CD4-positive, alpha-beta T cell (primary cell): ENCODE results near the gene LPIN2. TPM values are rescaled to one million over a fixed set of nuclear protein-coding genes. Genes with fewer than 3 reads are reported as not detected.

Source experiments
- ATAC-seq: fragments of 200-7000 bp; cut with Tn5 transposase; one replicate; pipeline ENCODE4 v1.10.0; 2022; ENCODE audit warnings: mild to moderate bottlenecking; ENCODE audit not compliant: poor library complexity
- CTCF ChIA-PET: fragments of 350-600 bp; sonication (Branson Sonifier 250); formaldehyde crosslinking; loops from one replicate; lab custom pipeline; 2021; ENCODE audit warnings: antibody characterized with exemption, inconsistent platforms; lab: Charles Lee
- POLR2A ChIA-PET: fragments of 350-600 bp; sonication (Branson Sonifier 250); formaldehyde crosslinking; loops from one replicate; lab custom pipeline; 2021; ENCODE audit warnings: antibody characterized with exemption, inconsistent platforms; lab: Charles Lee
- DNase-seq, 14 experiments: peaks; one replicate each; pipeline ENCODE4 v3.0.0-alpha.2; 2013 to 2020; ENCODE audit warnings: mixed read lengths in 2 of 14
- H3K27ac ChIP-seq, 2 donors: one replicate each; pipeline versions ENCODE4 v1.5.1 to v1.7.0; 2013; ENCODE audit warnings: low read length in 2 of 2, low read depth in 1 of 2, mild to moderate bottlenecking in 1 of 2
- H3K27me3 ChIP-seq, 2 experiments: 1 replicate in 1 of 2; 2 replicates in 1 of 2; pipeline versions ENCODE4 v1.6.1 to v1.7.0; 2013; ENCODE audit warnings: low read length in 2 of 2, control low read depth in 1 of 2, mild to moderate bottlenecking in 1 of 2, moderate library complexity in 1 of 2; ENCODE audit not compliant: insufficient read depth in 2 of 2, control insufficient read depth in 1 of 2
- H3K36me3 ChIP-seq: one replicate; pipeline ENCODE4 v1.6.1; 2013; ENCODE audit warnings: low read length, control low read depth; ENCODE audit not compliant: insufficient read depth
- H3K4me1 ChIP-seq: one replicate; pipeline ENCODE4 v1.6.1; 2013; ENCODE audit warnings: low read length, control low read depth; ENCODE audit not compliant: insufficient read depth
- H3K4me3 ChIP-seq: one replicate; pipeline ENCODE4 v1.5.1; 2013; ENCODE audit warnings: mild to moderate bottlenecking, low read length, moderate library complexity
- H3K9me3 ChIP-seq, 2 experiments: 1 replicate in 1 of 2; 2 replicates in 1 of 2; pipeline versions ENCODE4 v1.6.1 to v1.7.0; 2013; ENCODE audit warnings: low read length in 2 of 2, mild to moderate bottlenecking in 2 of 2, control low read depth in 1 of 2, moderate library complexity in 1 of 2; ENCODE audit not compliant: control insufficient read depth in 1 of 2, insufficient read depth in 1 of 2
- H3K27ac Mint-ChIP-seq: one replicate; pipeline ENCODE4 v1.8.0; 2020; ENCODE audit warnings: mixed read lengths
- H3K27me3 Mint-ChIP-seq: one replicate; pipeline ENCODE4 v1.8.0; 2021; ENCODE audit warnings: mixed read lengths
- H3K36me3 Mint-ChIP-seq: one replicate; pipeline ENCODE4 v1.8.0; 2021; ENCODE audit warnings: low read depth, mixed read lengths
- H3K4me1 Mint-ChIP-seq: one replicate; pipeline ENCODE4 v1.8.0; 2021; ENCODE audit warnings: low read depth, mixed read lengths
- H3K4me3 Mint-ChIP-seq: one replicate; pipeline ENCODE4 v1.8.0; 2020; ENCODE audit warnings: mild to moderate bottlenecking, mixed read lengths
- H3K9me3 Mint-ChIP-seq: one replicate; pipeline ENCODE4 v1.8.0; 2020; ENCODE audit warnings: mixed read lengths
- intact Hi-C, 2 experiments: fragments of 100-400 bp; cut with DNase I in 1 of 2; cut with micrococcal nuclease in 1 of 2; formaldehyde crosslinking; loops; one replicate each; pipeline versions ENCODE4 v1.15.1 to v1.9.0; 2023 to 2025; cut with DNase I, micrococcal nuclease
- total RNA-seq, 174 experiments: library from RNA in 2 of 174; stranded (reverse) in 2 of 174; gene quantifications; one replicate each; pipeline ENCODE4 v1.2.3 and lab custom pipeline; 2021 to 2026
- TF ChIP-seq, protein P1 (sequence below): fragments of 200-600 bp; IDR thresholded peaks from one replicate; pipeline ENCODE4 v1.8.0; 2022; ENCODE audit warnings: antibody characterized with exemption, mild to moderate bottlenecking

LPIN2 gene
- total RNA-seq, 2 experiments from 2014 or later: 48.7 to 49.0 TPM

DNA sequence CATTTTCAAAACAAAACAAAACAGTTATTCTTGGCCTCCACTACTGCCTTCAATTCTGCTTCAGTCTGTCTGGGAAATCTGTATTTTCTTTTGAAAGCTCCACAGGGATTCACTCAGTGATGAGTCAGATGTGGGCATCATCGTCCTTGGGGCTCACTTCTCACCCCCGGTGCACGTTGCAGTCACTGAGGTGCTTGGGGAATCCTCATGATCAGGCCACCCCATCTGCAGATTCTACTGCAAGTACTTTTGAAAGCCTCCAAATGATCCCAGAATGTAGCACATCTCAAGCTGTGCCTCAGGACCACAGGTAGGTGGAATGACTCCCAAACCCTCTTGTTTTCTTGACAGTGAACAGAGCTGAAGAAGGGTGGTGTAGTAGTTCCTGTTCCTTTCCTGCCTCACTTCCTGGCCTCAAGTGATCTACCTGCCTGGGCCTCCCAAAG, 34.3 kb downstream of the LPIN2 start:
- CTCF ChIA-PET: interaction anchor here (1.0 to 2.4 kb wide), 2 partner anchors 16 to 17 kb away, joined by 5 to 17 read pairs; no protein-coding TSS in a partner anchor
- Histone ChIP-seq H3K27me3 (no peaks in the 10 kb centered on the region), H3K36me3 (peaks cover 9% of the 10 kb centered on the region), H3K27ac (peak overlapping the region; percentile 77 to 80), H3K4me3 (peak overlapping the region; percentile 41), H3K4me1 (peaks cover 66% of the 10 kb centered on the region), H3K9me3 (no peaks in the 10 kb centered on the region)
- POLR2A ChIA-PET: interaction anchor here (4.7 to 5.5 kb wide), 2 partner anchors 9 to 18 kb away, joined by 66 to 169 read pairs; no protein-coding TSS in a partner anchor
- Mint-ChIP-seq H3K9me3 (no peaks in the 10 kb centered on the region), H3K4me1 (peaks cover 90% of the 10 kb centered on the region), H3K27ac (peak overlapping the region; percentile 89), H3K27me3 (no peaks in the 10 kb centered on the region), H3K36me3 (peaks cover 47% of the 10 kb centered on the region), H3K4me3 (peak overlapping the region; percentile 88)
- TF ChIP-seq, protein P1, sequence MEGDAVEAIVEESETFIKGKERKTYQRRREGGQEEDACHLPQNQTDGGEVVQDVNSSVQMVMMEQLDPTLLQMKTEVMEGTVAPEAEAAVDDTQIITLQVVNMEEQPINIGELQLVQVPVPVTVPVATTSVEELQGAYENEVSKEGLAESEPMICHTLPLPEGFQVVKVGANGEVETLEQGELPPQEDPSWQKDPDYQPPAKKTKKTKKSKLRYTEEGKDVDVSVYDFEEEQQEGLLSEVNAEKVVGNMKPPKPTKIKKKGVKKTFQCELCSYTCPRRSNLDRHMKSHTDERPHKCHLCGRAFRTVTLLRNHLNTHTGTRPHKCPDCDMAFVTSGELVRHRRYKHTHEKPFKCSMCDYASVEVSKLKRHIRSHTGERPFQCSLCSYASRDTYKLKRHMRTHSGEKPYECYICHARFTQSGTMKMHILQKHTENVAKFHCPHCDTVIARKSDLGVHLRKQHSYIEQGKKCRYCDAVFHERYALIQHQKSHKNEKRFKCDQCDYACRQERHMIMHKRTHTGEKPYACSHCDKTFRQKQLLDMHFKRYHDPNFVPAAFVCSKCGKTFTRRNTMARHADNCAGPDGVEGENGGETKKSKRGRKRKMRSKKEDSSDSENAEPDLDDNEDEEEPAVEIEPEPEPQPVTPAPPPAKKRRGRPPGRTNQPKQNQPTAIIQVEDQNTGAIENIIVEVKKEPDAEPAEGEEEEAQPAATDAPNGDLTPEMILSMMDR: no peak
- ATAC-seq (peak; percentile 10), DNase-seq (peak in 4 of 14 experiments; percentile 39 to 63 (median 56))
- intact Hi-C loops: no loop called here

DNA sequence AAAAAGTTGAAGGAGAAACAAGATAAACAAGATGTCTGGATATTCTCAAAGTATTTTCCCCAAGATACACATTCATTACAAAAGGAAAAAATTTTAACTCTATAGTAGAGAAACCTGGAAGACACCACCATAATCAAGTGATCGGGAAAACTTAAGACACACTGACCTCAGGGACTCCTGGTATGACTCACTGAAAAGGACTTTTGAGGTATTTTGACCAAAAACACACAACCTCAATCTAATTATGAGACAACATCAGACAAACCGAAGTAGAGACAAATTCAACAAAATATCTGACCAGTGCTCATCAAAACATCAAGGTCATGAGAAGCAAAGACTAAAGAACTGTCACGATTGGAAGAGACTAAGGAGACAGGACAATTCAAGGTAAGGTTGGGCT, 34.7 kb downstream of the LPIN2 start:
- H3K36me3 ChIP-seq: peaks cover 9% of the 10 kb centered on the region
- no peaks in the 10 kb centered on the region for H3K9me3 ChIP-seq
- Mint-ChIP-seq H3K27me3 (no peaks in the 10 kb centered on the region), H3K4me1 (peaks cover 90% of the 10 kb centered on the region), H3K4me3 (peak overlapping the region; percentile 88), H3K9me3 (no peaks in the 10 kb centered on the region), H3K36me3 (peaks cover 47% of the 10 kb centered on the region), H3K27ac (peak overlapping the region; percentile 89)
- peak overlapping the region; percentile 41 for H3K4me3 ChIP-seq
- peak overlapping the region; percentile 77 to 80 for H3K27ac ChIP-seq
- ATAC-seq: no peak
- H3K4me1 ChIP-seq: peaks cover 63% of the 10 kb centered on the region
- ChIA-PET CTCF (interaction anchor here (1.0 kb wide), 1 partner anchor 17 kb away, joined by 5 read pairs; no protein-coding TSS in a partner anchor), POLR2A (interaction anchor here (4.7 to 5.5 kb wide), 2 partner anchors 9 to 17 kb away, joined by 66 to 169 read pairs; no protein-coding TSS in a partner anchor)
- TF ChIP-seq, protein P1: no peak
- no peaks in the 10 kb centered on the region for H3K27me3 ChIP-seq
- intact Hi-C loops: no loop called here
- DNase-seq: no peak

GRCh38 chr18:2976218-2977132, 36.5 kb downstream of the LPIN2 start:
- Histone ChIP-seq H3K4me1 (peaks cover 71% of the 10 kb centered on the region), H3K27me3 (no peaks in the 10 kb centered on the region), H3K36me3 (peaks cover 9% of the 10 kb centered on the region), H3K27ac (peak overlapping the region in 1 of 2 donors; percentile 39), H3K9me3 (no peaks in the 10 kb centered on the region), H3K4me3 (no peak overlapping the region)
- peaks cover 50% of the 10 kb centered on the region for H3K36me3 Mint-ChIP-seq
- CTCF ChIA-PET: interaction anchor here (0.8 to 2.0 kb wide), 8 partner anchors 9 to 153 kb away, joined by 3 to 10 read pairs (median 4); no protein-coding TSS in a partner anchor
- no peaks in the 10 kb centered on the region for H3K27me3 Mint-ChIP-seq
- H3K27ac Mint-ChIP-seq: peak overlapping the region; percentile 89
- intact Hi-C loops: loop anchor here in 1 of 2 experiments (2.0 kb wide), 1 partner anchor 16 kb away; no protein-coding TSS in a partner anchor
- DNase-seq (no peak), ATAC-seq (no peak)
- no peaks in the 10 kb centered on the region for H3K9me3 Mint-ChIP-seq
- TF ChIP-seq, protein P1: no peak
- H3K4me3 Mint-ChIP-seq: peak overlapping the region; percentile 76
- POLR2A ChIA-PET: interaction anchor here (0.7 to 5.5 kb wide), 6 partner anchors 7 to 285 kb away, joined by 3 to 169 read pairs (median 6); partner anchors contain the start of gene MYL12B
- H3K4me1 Mint-ChIP-seq: peaks cover 90% of the 10 kb centered on the region
